IMR-90 (cell line): ENCODE data around the gene IGF1R. TPM values are rescaled to one million over a fixed set of nuclear protein-coding genes. Genes with fewer than 3 reads are reported as not detected.
A peak's percentile ranks its signal among the peaks of the same experiment; 100 is the strongest.

Experiments
- ATAC-seq: fragments of 200-7000 bp; cut with Tn5 transposase; 2 replicates; pipeline ENCODE4 v1.9.1; 2020; ENCODE audit warnings: low read depth, mild to moderate bottlenecking, moderate library complexity
- BruUV-seq: library from RNA; stranded (reverse); fragments of 400-500 nt; replicated peaks from 2 replicates; lab custom pipeline; 2021; lab: Mats Ljungman, UMichigan
- CTCF ChIA-PET: fragments of 300-600 bp; formaldehyde crosslinking; extraction: SDS; loops from one replicate; lab custom pipeline; 2021; ENCODE audit warnings: antibody characterized with exemption; lab: Yijun Ruan, JAX
- POLR2A ChIA-PET: fragments of 300-600 bp; sonication (Branson Sonifier 250); formaldehyde crosslinking; loops from one replicate; lab custom pipeline; 2022; ENCODE audit warnings: antibody characterized with exemption; ENCODE audit not compliant: unreplicated experiment; lab: Charles Lee
- DNase-seq: peaks from one replicate; pipeline ENCODE4 v3.0.0; 2013
- H2AFZ ChIP-seq: replicated peaks from 2 replicates; pipeline ENCODE3; 2013; ENCODE audit warnings: low read length, mild to moderate bottlenecking; ENCODE audit not compliant: poor library complexity
- H2AK5ac ChIP-seq: 2 replicates; pipeline ENCODE4 v1.6.1; 2013; ENCODE audit warnings: low read depth, low read length, inconsistent platforms
- H2AK9ac ChIP-seq: replicated peaks from 2 replicates; pipeline ENCODE3; 2013; ENCODE audit warnings: mild to moderate bottlenecking, low read depth, low read length, moderate library complexity; ENCODE audit not compliant: poor library complexity
- H2BK120ac ChIP-seq: 2 replicates; pipeline ENCODE4 v1.6.1; 2013; ENCODE audit warnings: low read depth, low read length, inconsistent platforms
- H2BK15ac ChIP-seq: 3 replicates; pipeline ENCODE4 v1.6.1; 2013; ENCODE audit warnings: low read depth, low read length, inconsistent platforms
- H2BK20ac ChIP-seq: 2 replicates; pipeline ENCODE4 v1.6.1; 2013; ENCODE audit warnings: low read depth, mild to moderate bottlenecking, inconsistent platforms, low read length, moderate library complexity
- H2BK5ac ChIP-seq: 2 replicates; pipeline ENCODE4 v1.6.1; 2013; ENCODE audit warnings: mild to moderate bottlenecking, low read depth, low read length, inconsistent platforms; ENCODE audit not compliant: poor library complexity, severe bottlenecking
- H3K14ac ChIP-seq: replicated peaks from 2 replicates; pipeline ENCODE4 v1.6.1; 2013; ENCODE audit warnings: low read depth, low read length, inconsistent platforms
- H3K18ac ChIP-seq: 2 replicates; pipeline ENCODE4 v1.6.1; 2013; ENCODE audit warnings: low read depth, low read length, control low read depth
- H3K23ac ChIP-seq: 2 replicates; pipeline ENCODE4 v1.6.1; 2013; ENCODE audit warnings: low read depth, low read length, inconsistent platforms
- H3K27ac ChIP-seq: 2 replicates; pipeline ENCODE4 v1.5.1; 2013; ENCODE audit warnings: mild to moderate bottlenecking, control low read depth, low read length; ENCODE audit not compliant: insufficient read depth
- H3K27me3 ChIP-seq: 2 replicates; pipeline ENCODE4 v1.6.1; 2013; ENCODE audit warnings: low read length; ENCODE audit not compliant: control insufficient read depth, insufficient read depth
- H3K36me3 ChIP-seq: 2 replicates; pipeline ENCODE4 v1.6.1; 2013; ENCODE audit warnings: low read length, mixed read lengths; ENCODE audit not compliant: control insufficient read depth, insufficient read depth
- H3K4ac ChIP-seq: 2 replicates; pipeline ENCODE4 v1.6.1; 2013; ENCODE audit warnings: low read depth, low read length, inconsistent platforms
- H3K4me1 ChIP-seq: 2 replicates; pipeline ENCODE4 v1.6.1; 2013; ENCODE audit warnings: low read length, mixed read lengths; ENCODE audit not compliant: control insufficient read depth, insufficient read depth
- H3K4me2 ChIP-seq: 2 replicates; pipeline ENCODE4 v1.6.1; 2013; ENCODE audit warnings: low read depth, mild to moderate bottlenecking, control low read depth, low read length, moderate library complexity
- H3K4me3 ChIP-seq: 2 replicates; pipeline ENCODE4 v1.5.1; 2013; ENCODE audit warnings: low read depth, mild to moderate bottlenecking, control low read depth, low read length, moderate library complexity; ENCODE audit not compliant: insufficient read depth
- H3K56ac ChIP-seq: 2 replicates; pipeline ENCODE4 v1.6.1; 2013; ENCODE audit warnings: low read length, inconsistent platforms; ENCODE audit not compliant: insufficient read depth; ENCODE audit errors: extremely low read depth
- H3K79me1 ChIP-seq, 2 experiments: 2 replicates each; pipeline ENCODE4 v1.6.1; 2013; ENCODE audit warnings: low read length in 2 of 2, inconsistent platforms in 1 of 2, low read depth in 1 of 2
- H3K9ac ChIP-seq: 2 replicates; pipeline ENCODE4 v1.6.1; 2013; ENCODE audit warnings: low read depth, low read length, control low read depth
- H3K9me1 ChIP-seq: 2 replicates; pipeline ENCODE4 v1.6.1; 2013; ENCODE audit warnings: low read length, inconsistent platforms; ENCODE audit not compliant: insufficient read depth
- H3K9me3 ChIP-seq: 2 replicates; pipeline ENCODE4 v1.6.1; 2013; ENCODE audit warnings: low read length; ENCODE audit not compliant: control insufficient read depth, insufficient read depth
- H4K20me1 ChIP-seq: 2 replicates; pipeline ENCODE4 v1.6.1; 2013; ENCODE audit warnings: low read length, inconsistent platforms; ENCODE audit not compliant: insufficient read depth
- H4K5ac ChIP-seq: 2 replicates; pipeline ENCODE4 v1.6.1; 2013; ENCODE audit warnings: mild to moderate bottlenecking, low read depth, low read length, control low read depth
- H4K8ac ChIP-seq, 2 experiments: 2 replicates each; pipeline ENCODE4 v1.6.1; 2013; ENCODE audit warnings: low read depth in 2 of 2, low read length in 2 of 2, control low read depth in 1 of 2, inconsistent platforms in 1 of 2
- H4K91ac ChIP-seq: 2 replicates; pipeline ENCODE4 v1.6.1; 2013; ENCODE audit warnings: low read depth, low read length, inconsistent platforms; ENCODE audit not compliant: insufficient read depth
- BHLHE40 ChIP-seq: fragments of 150-350 bp; IDR thresholded peaks from 2 replicates; pipeline ENCODE4 v1.6.1; 2016; ENCODE audit warnings: mild to moderate bottlenecking, low read depth, low read length
- CEBPB ChIP-seq: IDR thresholded peaks from 2 replicates; pipeline ENCODE4 v1.6.1; 2012; ENCODE audit warnings: low read depth, low read length, improper control_type of control experiment
- CHD1 ChIP-seq: IDR thresholded peaks from 2 replicates; pipeline ENCODE4 v1.6.1; 2012; ENCODE audit warnings: low read depth, low read length, improper control_type of control experiment
- CTCF ChIP-seq: conservative IDR thresholded peaks from 2 replicates; pipeline ENCODE4 v1.5.1; 2012; ENCODE audit warnings: mild to moderate bottlenecking, low read depth, low read length, improper control_type of control experiment
- ELK1 ChIP-seq: fragments of 150-350 bp; IDR thresholded peaks from 2 replicates; pipeline ENCODE4 v1.6.1; 2016; ENCODE audit warnings: low read depth, mild to moderate bottlenecking, low read length, moderate library complexity, borderline replicate concordance
- FOS ChIP-seq: fragments of 150-350 bp; IDR thresholded peaks from 2 replicates; pipeline ENCODE4 v1.6.1; 2016; ENCODE audit warnings: low read depth, low read length
- MAFK ChIP-seq: IDR thresholded peaks from 2 replicates; pipeline ENCODE4 v1.6.1; 2012; ENCODE audit warnings: low read depth, low read length, improper control_type of control experiment
- MAZ ChIP-seq: IDR thresholded peaks from 2 replicates; pipeline ENCODE4 v1.6.1; 2012; ENCODE audit warnings: low read depth, mild to moderate bottlenecking, low read length, improper control_type of control experiment, moderate library complexity, borderline replicate concordance
- NFE2L2 ChIP-seq: fragments of 150-350 bp; IDR thresholded peaks from 2 replicates; pipeline ENCODE4 v1.6.1; 2016; ENCODE audit warnings: low read depth, mild to moderate bottlenecking, low read length
- RFX5 ChIP-seq: IDR thresholded peaks from 2 replicates; pipeline ENCODE4 v1.8.0; 2012; ENCODE audit warnings: low read depth, mild to moderate bottlenecking, low read length, moderate library complexity
- SMC3 ChIP-seq: fragments of 150-350 bp; IDR thresholded peaks from 2 replicates; pipeline ENCODE4 v1.6.1; 2016; ENCODE audit warnings: low read depth, mild to moderate bottlenecking, antibody characterized with exemption, low read length, moderate library complexity
- USF2 ChIP-seq: fragments of 150-350 bp; IDR thresholded peaks from 2 replicates; pipeline ENCODE4 v1.6.1; 2017; ENCODE audit warnings: mild to moderate bottlenecking, antibody characterized with exemption, low read length, low read depth
- WGBS, 2 experiments: methylation state at CpG; one replicate each; pipeline versions ENCODE4 v1.1.5 to v1.1.7; 2013; ENCODE audit warnings: missing lambda C conversion rate in 2 of 2; ENCODE audit not compliant: insufficient read length in 1 of 2; ENCODE audit errors: extremely low coverage in 2 of 2; 5-methylcytosine and 5-hydroxymethylcytosine counted together
- dilution Hi-C: fragments of 300-500 bp; cut with HindIII; formaldehyde crosslinking; loops from one replicate; pipeline ENCODE4 v1.14.3; 2018; ENCODE audit warnings: low sequenced_read_pairs; ENCODE audit not compliant: unreplicated experiment
- in situ Hi-C: fragments of 300-500 bp; cut with MboI; formaldehyde crosslinking; loops from 3 replicates; pipeline ENCODE4 v1.14.3; 2019; ENCODE audit warnings: low sequenced_read_pairs, inconsistent platforms, mixed read lengths
- intact Hi-C: fragments of 100-400 bp; cut with micrococcal nuclease; formaldehyde crosslinking; loops from 2 replicates; pipeline ENCODE4 v1.10.0; 2022
- polyA plus RNA-seq, 3 experiments: library from polyadenylated mRNA; depleted of rRNA; stranded (reverse); fragments of >200 nt; gene quantifications; 2 replicates each; pipeline ENCODE4 v1.2.3, GENCODE V29; 2012; ENCODE audit warnings: low replicate concordance in 1 of 3
- total RNA-seq: library from RNA; depleted of rRNA; stranded (reverse); fragments of >200 nt; gene quantifications from 2 replicates; pipeline ENCODE4 v1.2.3, GENCODE V29; 2012

IGF1R gene
- total and polyA plus RNA-seq, 2 of the 4 experiments (the other 2 are of a cell fraction), result 24.0 to 24.9 TPM

GRCh38 chr15:98889930-98890695 is 241.8 kb downstream of the IGF1R start (continued):
- TF ChIP-seq BHLHE40, result peak; percentile 53
- peak; percentile 68 for TF ChIP-seq MAFK

- Histone ChIP-seq H3K56ac (no peak overlapping the region), H4K20me1 (no peaks in the 10 kb centered on the region), H3K36me3 (peaks cover 13% of the 10 kb centered on the region), H2AFZ (no peak overlapping the region), H2BK15ac (peak overlapping the region; percentile 89; the same call in 2 of the 3 replicates), H2BK120ac (peak overlapping the region; percentile 89), H2BK5ac (peak overlapping the region; percentile 99), H3K23ac (peak overlapping the region; percentile 96; the same call in 1 of the 2 replicates), H2BK20ac (peak overlapping the region; percentile 98), H4K5ac (peak overlapping the region; percentile 98), H4K8ac (peak overlapping the region; percentile 67 to 91), H3K18ac (peak overlapping the region; percentile 99; the same call in 1 of the 2 replicates), H3K4me3 (no peak overlapping the region), H3K9me1 (peaks cover 47% of the 10 kb centered on the region), H3K27ac (peak overlapping the region; percentile 94), H3K4ac (peak overlapping the region; percentile 97), H3K79me1 (peaks cover 35 to 86% of the 10 kb centered on the region in 2 experiments), H3K4me2 (no peak overlapping the region), H3K27me3 (no peaks in the 10 kb centered on the region), H2AK9ac (no peak overlapping the region), H3K9me3 (no peaks in the 10 kb centered on the region), H2AK5ac (peak overlapping the region; percentile 93), H3K9ac (no peak overlapping the region), H4K91ac (peak overlapping the region; percentile 93), H3K4me1 (peaks cover 36% of the 10 kb centered on the region), H3K14ac (peak overlapping the region; percentile 96)
- 96% methylated on average over 17 of the region's 31 CpGs; no CpG with 5 or more reads in 1 of the 2 experiments for WGBS, 2 experiments
- BruUV-seq, result no TSS peak
- ChIA-PET CTCF (no interaction called here), POLR2A (no interaction called here)
- intact Hi-C loops (no loop called here), dilution Hi-C loops (no loop called here), in situ Hi-C loops (no loop called here)
- ATAC-seq (no peak), DNase-seq (no peak)
- TF ChIP-seq CTCF (no peak), USF2 (no peak), BHLHE40 (no peak), NFE2L2 (no peak), ELK1 (no peak), CEBPB (no peak), RFX5 (no peak), CHD1 (no peak), MAZ (no peak), FOS (no peak), MAFK (no peak), SMC3 (no peak)
Observed at GRCh38 chr15:98891301-98891700, 243.0 kb downstream of the IGF1R start.
